Activated CD4-positive, alpha-beta T cell treated with anti-CD3 and anti-CD28 coated beads, Interleukin-2, Interleukin-6, amounts not matched to agents 100 ng/mL and 50 ng/mL, durations not matched to agents 16 hours and 8 hours (primary cell): Measurements from ENCODE around the gene HDAC2.
"Not testable (repeated sequence)": the region's sequence is repeated elsewhere in the genome, so short reads cannot be mapped to it uniquely, and the experiment has no call there.

Experiments
- DNase-seq: peaks from one replicate; pipeline ENCODE4 v3.0.0-alpha.2; 2020

Gene HDAC2

DNA sequence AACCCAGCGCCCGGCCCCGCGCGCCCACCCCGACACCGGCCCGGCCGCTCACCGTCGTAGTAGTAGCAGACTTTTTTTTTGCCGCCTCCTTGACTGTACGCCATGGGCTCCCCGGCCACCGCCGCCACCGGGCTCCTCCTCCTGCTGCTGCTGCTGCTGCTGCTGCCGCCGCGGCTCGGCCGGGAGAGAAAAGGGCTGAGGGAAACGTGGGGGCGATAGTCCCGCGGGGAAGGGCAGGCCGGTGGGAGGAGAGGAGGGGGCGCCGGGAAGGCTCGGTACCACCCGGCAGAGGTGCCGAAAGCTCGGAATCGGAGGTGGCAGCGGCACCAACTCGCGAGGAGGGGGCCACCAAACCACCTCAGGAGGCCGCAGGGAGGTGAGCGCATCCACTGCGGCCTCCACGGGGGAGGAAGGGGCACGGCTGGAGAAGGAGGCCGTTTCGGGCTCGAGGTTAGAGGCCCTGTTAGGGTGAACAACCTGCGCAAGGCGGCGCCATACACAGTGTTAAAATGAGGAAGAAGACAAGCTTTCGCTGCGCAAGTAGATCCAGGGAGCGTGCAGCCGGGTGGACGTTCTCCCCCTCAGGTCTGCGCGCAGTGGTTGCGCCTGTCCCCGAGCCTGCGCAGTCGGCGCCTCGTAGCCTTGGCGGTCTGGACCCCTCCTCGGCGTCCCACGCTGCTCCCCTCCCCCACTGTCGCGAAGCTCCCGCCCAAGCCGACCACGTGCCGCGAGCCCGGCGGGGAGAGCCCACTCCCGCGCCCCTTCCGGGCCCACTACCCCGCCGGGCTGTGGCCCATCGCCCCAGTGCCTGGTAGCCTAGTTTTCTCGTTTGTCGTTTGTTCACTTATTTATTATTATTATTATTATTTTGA, at the start of gene HDAC2:
Gene HDAC2 (minus strand): TSS at position 344 of the 872 bp plus-strand sequence. CDS start 240 bp downstream, at position 104.
- peak; percentile 90 for DNase-seq

DNA sequence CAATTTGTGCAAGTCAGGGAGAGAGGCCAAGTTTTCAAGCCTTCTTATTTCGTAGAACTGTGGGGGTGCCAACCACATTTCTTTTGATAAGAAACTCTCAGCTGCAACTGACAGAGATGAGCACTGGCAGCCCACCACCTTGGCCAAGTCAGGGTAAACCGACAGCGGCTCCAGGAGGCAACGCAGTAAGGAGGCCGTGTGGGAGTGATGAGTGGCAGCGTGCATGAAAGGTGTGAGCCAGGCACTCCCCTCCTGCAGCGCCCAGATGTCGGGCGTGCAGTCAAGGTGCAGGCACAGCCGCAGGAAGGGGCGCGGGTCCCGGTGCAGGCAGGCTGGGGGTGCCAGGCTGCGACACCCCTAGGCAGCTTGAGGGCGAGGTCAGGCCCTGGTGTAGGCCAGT, 49.2 kb upstream of the HDAC2 start:
- no peak for DNase-seq

GRCh38 chr6:114017146-114017545, 46.2 kb upstream of the HDAC2 start:
- not testable (repeated sequence) for DNase-seq

GRCh38 chr6:114014106-114014505, 43.2 kb upstream of the HDAC2 start:
- DNase-seq, result not testable (repeated sequence)

- peak; percentile 2 for DNase-seq
Observed at GRCh38 chr6:114011486-114011885, 40.5 kb upstream of the HDAC2 start.

- DNase-seq, result no peak
Observed at GRCh38 chr6:114010540-114010939, 39.6 kb upstream of the HDAC2 start.

GRCh38 chr6:114009192-114009591, 38.2 kb upstream of the HDAC2 start:
- DNase-seq, result no peak

GRCh38 chr6:114008331-114008730, 37.4 kb upstream of the HDAC2 start:
- no peak for DNase-seq

DNA sequence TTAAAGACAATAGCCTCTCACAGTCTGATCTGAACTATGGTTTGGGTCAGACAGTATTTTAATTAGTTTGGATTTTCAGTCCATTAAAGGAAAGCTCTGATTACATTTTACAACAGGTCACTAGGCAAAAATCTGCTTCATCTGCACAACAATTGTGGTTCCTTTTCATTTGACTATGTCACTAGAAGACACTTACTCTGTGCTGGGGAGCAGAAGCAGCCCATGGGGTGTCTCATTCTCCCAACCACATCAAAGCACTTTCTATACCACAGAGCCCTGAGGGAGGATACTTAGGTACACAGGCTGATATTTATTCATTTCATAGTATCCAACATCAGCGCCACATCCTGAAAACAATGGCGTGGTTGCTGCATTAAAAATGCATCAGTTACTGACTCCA, 36.6 kb upstream of the HDAC2 start:
- DNase-seq, result peak; percentile 35

DNA sequence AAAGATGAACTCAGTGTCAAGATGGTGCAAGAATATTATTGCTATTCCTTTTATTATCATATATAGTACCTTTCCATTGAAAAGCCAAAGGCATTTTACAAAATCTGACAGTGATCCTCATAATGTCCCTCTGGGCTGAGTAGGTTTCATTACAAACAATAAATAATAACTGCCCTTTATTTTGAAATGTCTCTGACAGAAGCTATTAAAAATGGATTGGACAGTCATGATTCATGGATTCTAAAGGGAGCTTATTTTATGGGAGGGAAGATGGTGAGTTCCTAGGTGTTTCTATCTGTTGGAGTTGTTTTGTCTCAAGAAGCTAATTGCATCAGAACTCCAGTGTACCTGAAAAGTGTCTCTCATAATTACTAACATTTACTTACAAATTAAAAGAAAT, 30.4 kb upstream of the HDAC2 start:
- no peak for DNase-seq

GRCh38 chr6:114000069-114000468, 29.1 kb upstream of the HDAC2 start:
- DNase-seq, result no peak

DNA sequence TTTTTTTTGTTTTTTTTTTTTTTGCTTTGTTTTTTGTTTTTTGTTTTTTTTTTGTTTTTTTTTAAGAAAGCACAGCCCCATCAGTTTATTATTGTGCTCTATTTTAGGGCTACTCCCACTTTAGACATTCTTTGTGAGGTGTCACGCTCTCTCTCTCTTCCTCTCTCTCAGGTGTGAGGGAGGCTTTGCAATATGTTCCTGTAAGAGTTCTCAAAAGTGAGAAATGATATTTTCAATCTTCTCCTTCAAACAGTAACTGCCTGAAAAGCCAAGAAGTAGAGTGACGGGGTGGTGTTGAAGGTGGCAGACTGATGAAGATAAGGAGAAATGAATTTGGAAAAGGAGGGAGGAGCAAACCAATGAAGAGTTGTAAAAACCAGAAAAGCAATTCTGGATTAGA, 28.3 kb upstream of the HDAC2 start:
- DNase-seq, result no peak

GRCh38 chr6:113998811-113999210, 27.9 kb upstream of the HDAC2 start:
- no peak for DNase-seq

DNA sequence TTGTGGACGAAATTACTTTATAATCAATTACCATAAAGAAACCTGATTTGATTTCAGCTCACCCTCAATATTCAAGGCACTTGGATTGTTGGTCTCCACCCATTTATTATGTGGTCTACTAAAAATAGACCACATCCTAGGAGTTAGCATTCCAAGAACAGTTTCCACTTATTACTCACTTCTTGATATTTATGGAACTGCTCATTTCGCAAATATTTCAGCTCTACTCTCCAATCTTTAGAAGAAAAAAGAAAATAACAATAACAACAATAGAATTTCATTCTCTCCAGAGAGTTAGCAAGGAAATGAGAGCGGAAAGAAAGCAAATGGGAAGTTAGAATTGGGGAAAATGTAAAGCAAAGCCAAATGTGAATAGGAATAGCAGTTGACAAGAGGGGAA, 26.2 kb upstream of the HDAC2 start:
- DNase-seq, result no peak

DNA sequence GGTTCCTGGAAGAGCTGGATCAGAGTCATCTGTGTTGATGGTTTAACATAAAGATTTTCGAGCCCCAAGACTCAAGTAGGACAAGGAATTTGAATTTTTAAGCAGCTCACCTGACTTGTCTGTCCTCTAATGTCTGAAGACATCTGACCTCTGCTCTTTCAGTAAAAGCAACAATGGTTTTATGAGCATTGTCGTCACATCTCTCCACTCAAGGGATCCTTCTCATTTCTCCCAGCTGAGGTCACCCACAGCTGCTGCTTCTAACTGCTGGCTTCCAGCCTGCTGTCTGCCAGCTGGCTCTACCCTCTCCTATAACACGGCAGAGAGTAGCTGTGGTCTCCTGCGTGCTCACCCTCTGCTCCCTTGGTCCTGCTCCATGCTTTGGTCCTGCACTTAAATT, 24.7 kb upstream of the HDAC2 start:
- DNase-seq, result no peak

- DNase-seq, result peak; percentile 43
Observed at GRCh38 chr6:113994934-113995342, 24.0 kb upstream of the HDAC2 start.

GRCh38 chr6:113989675-113990074, 18.7 kb upstream of the HDAC2 start:
- no peak for DNase-seq

- DNase-seq, result not testable (repeated sequence)
Observed at GRCh38 chr6:113982675-113983074, 11.7 kb upstream of the HDAC2 start.

- no peak for DNase-seq
Observed at GRCh38 chr6:113982055-113982550, 11.2 kb upstream of the HDAC2 start.

- peak; percentile 19 for DNase-seq
Observed at GRCh38 chr6:113980937-113981554, 10.1 kb upstream of the HDAC2 start.

GRCh38 chr6:113979937-113980336, 9.0 kb upstream of the HDAC2 start:
- DNase-seq, result no peak

DNA sequence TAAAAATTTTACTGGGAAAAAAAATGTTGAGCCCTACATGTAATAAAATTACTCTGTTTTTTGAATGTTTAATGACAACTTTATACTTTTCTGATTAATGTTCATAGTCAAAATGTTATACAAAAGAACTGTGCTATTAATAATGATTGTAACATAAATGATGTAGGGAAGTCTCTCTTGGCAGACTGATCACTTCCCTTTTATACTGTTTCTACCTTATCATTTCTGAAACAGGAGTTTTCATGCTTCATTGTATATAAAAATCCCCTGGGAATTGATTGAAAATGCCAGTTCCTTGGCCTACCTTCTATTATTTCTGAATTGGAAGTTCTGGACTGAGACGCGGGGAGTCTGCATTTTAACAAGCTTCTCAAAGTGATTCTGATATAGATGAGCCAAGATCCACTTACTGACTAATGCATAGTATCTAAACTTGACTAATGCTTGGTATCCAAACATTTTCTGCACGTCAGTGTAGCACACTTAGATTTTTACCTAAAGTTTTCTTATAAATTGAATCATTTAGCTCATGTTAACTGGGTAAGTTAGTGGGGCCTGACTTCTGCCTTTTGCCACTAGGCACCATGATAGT, 7.2 kb upstream of the HDAC2 start:
- DNase-seq, result no peak

DNA sequence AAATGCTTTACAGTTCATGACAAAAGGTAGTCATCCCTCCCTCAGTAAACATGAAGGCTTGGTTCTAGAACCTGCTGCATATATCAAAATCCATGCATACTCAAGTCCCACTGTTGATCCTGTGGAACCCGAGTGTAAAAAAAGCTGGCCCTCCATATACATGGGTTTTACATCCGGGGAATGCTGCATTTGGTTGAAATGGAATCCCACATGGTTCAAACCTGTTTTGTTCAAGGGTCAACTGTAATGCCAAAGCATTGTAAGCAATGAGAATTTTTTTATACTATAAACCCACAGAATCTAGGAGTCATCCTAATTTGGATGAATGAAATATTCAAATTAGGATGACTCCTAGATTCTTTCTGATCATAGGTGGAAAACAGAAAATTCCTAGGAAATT, 5.9 kb upstream of the HDAC2 start:
- DNase-seq, result no peak

DNA sequence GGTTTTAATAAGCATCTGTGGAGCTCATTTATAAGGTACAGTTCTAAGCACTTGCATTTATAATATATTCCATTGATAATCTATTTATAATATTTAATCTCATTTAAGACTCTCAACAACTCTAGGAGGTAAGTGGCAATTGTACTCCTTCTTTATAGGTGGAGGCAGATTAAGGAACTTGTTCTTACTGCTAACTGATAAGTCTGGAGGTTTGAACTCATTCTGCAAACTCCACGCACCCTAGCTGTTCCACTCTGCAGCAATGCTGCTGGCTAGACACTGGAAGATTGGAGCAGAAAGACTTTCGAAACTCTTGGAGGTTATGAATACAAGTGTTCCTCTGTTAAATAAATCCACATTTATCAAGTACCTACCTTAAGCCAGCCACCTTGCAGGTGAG, 793 bp upstream of the HDAC2 start:
- no peak for DNase-seq
